ENCODE results near the gene RRP7A. TPM values are rescaled to one million over a fixed set of nuclear protein-coding genes. Genes with fewer than 3 reads are reported as not detected.

Gene RRP7A
- total and polyA plus RNA-seq, 2 of the 13 experiments (the other 11 are each of a cell fraction or from before 2014, with no cell fraction given): 15.3 to 41.6 TPM

GRCh38 chr22:42511401-42511891 lies 8.2 kb downstream of the RRP7A start:
- Histone ChIP-seq H3K9me3 (ENCODE audit: low read length) (no peaks in the 10 kb centered on the region), H3K4me1 (ENCODE audit: insufficient read depth, low read length) (peaks cover 11% of the 10 kb centered on the region), H3K79me2 (ENCODE audit: insufficient read depth, low read length) (no peaks in the 10 kb centered on the region), H3K36me3 (replicated peaks in 1 of 2; ENCODE audit: control insufficient read depth in 1 of 2, insufficient read depth in 2 of 2, low read length in 2 of 2) (peaks cover 5 to 6% of the 10 kb centered on the region in 2 experiments; a peak in 3 of 5 replicates), H3K4me2 (ENCODE audit: low read depth, low read length) (no peak overlapping the region), H3K4me3 (replicated peaks in 1 of 3; ENCODE audit: insufficient read depth in 1 of 3, low read depth in 2 of 3, low read length in 3 of 3) (no peak overlapping the region), H4K20me1 (ENCODE audit: insufficient read depth, low read length) (peaks cover 9% of the 10 kb centered on the region; the same call in 1 of the 2 replicates), H3K9ac (ENCODE audit: insufficient read depth, low read depth, low read length) (no peak overlapping the region), H2AFZ (ENCODE audit: low read length) (no peak overlapping the region), H3K27me3 (ENCODE audit: control insufficient read depth in 1 of 2, insufficient read depth in 2 of 2, low read length in 2 of 2) (no peaks in the 10 kb centered on the region), H3K27ac (ENCODE audit: extremely low read length, insufficient read depth, low read length) (no peak overlapping the region)
- DNase-seq (ENCODE audit: low spot score) (no peak), ATAC-seq (no peak), FAIRE-seq (no peak)
- no TSS peak for BruUV-seq (replicated peaks)
- intact Hi-C loops (cut with micrococcal nuclease; ENCODE audit: unreplicated experiment) (loop anchor here (10.0 kb wide), 1 partner anchor 103 kb away; the partner anchor contains the start of gene POLDIP3), in situ Hi-C loops (cut with HindIII; ENCODE audit: extremely low pct_ligation_motif_present, low pct_unique_long_range_greater_than_20kb) (no loop called here)
- TF ChIP-seq FOXM1 (CRISPR knock-in tag; IDR thresholded peaks at IDR 0.05) (no peak), AKAP8 (CRISPR knock-in tag; IDR thresholded peaks at IDR 0.05) (peak; percentile 46; the same call in 1 of the 2 replicates), MXD3 (CRISPR knock-in tag; IDR thresholded peaks at IDR 0.05) (no peak), NR3C1 (CRISPR knock-in tag; IDR thresholded peaks at IDR 0.05) (no peak), POLR2G (IDR thresholded peaks at IDR 0.05; ENCODE audit: low read depth, low read length) (peak; percentile 23; the same call in 1 of the 2 replicates), MED13 (CRISPR knock-in tag; IDR thresholded peaks at IDR 0.05) (no peak), PHF8 (CRISPR knock-in tag; IDR thresholded peaks at IDR 0.05) (no peak), ZC3H13 (CRISPR knock-in tag; IDR thresholded peaks at IDR 0.05) (peak; percentile 78; the same call in 1 of the 2 replicates), POLR2A (IDR thresholded peaks at IDR 0.05; ENCODE audit: insufficient read depth in 1 of 2, low read depth in 2 of 2, low read length in 2 of 2) (no peak), AGO2 (optimal IDR thresholded peaks at IDR 0.05; ENCODE audit: low read depth, low read length) (peak; percentile 84), MAFF (IDR thresholded peaks at IDR 0.05; ENCODE audit: low read depth, low read length) (no peak), ZNF746 (CRISPR knock-in tag; IDR thresholded peaks at IDR 0.05) (no peak)
- 95% methylated on average over 8 of the region's 10 CpGs for WGBS (ENCODE audit: low lambda C conversion rate)
- ChIA-PET POLR2A (interaction anchor here (0.7 kb wide), 1 partner anchor 192 kb away, joined by 3 read pairs; no protein-coding TSS in a partner anchor), CTCF (ENCODE audit: low intra/inter-chr PET ratio, low total read pairs) (no interaction called here)
